GM03348 (cell line): ENCODE measurements around the gene SIGLEC11.
"Not testable (repeated sequence)": the region's sequence is repeated elsewhere in the genome, so short reads cannot be mapped to it uniquely, and the experiment has no call there.

Source experiments
- DNase-seq: peaks from one replicate; pipeline ENCODE4 v3.0.0; 2012; ENCODE audit warnings: low spot score

The SIGLEC11 gene

DNA sequence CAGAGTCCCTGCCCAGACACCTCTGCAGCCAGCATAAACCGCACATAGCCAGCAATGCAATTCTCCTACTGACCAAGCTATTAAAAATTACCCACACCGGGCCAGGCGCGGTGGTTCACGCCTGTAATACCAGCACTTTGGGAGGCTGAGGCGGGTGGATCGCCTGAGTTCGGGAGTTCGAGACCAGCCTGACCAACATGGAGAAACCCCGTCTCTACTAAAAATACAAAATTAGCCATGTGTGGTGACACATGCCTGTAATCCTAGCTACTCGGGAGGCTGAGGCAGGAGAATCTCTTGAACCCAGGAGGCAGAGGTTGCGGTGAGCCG lies 36.1 kb downstream of the SIGLEC11 start:
- DNase-seq, result not testable (repeated sequence)

DNA sequence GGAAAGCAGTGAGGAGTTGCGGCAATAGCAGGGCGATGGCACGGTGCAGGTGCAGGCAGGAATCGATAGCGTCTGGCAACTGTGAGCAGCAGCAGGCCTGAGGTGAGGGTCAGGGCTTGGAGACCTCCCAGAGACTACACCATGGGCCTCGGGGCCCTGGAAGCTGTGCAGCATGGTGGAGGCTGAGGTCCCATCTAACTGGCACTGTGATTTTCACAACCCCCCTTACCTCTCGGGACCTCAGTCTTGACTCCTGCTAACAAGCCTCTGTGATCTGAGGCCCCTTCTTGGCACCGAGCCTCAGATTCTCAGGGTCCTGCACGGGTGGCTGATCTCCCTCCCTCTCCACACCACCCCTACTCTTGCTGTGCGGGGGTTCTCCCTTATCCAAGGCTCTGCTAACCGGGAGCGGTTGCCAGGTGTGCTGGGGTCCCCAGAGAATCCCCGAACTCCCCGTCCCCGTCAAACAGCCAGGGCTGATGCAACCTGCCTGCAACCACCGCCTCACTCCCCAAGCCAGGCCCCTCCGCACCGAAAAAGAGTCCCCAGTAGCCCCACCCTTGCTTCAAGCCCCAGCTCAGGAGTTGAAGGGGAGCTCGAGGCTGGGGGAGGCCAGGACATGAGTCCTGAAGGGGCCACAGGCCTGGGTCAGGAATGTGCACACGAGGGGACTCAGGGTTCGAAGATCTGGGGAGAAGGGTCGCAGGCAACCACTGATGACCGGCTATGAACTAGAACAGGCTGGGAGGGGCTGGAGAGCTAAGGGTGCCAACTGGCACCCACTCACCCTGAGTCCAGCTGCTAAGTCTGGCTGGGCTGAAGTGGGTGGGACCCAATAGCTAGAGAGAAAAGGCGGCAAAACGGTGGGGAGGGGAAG lies 36.7 kb downstream of the SIGLEC11 start:
- peak; percentile 33 for DNase-seq

DNA sequence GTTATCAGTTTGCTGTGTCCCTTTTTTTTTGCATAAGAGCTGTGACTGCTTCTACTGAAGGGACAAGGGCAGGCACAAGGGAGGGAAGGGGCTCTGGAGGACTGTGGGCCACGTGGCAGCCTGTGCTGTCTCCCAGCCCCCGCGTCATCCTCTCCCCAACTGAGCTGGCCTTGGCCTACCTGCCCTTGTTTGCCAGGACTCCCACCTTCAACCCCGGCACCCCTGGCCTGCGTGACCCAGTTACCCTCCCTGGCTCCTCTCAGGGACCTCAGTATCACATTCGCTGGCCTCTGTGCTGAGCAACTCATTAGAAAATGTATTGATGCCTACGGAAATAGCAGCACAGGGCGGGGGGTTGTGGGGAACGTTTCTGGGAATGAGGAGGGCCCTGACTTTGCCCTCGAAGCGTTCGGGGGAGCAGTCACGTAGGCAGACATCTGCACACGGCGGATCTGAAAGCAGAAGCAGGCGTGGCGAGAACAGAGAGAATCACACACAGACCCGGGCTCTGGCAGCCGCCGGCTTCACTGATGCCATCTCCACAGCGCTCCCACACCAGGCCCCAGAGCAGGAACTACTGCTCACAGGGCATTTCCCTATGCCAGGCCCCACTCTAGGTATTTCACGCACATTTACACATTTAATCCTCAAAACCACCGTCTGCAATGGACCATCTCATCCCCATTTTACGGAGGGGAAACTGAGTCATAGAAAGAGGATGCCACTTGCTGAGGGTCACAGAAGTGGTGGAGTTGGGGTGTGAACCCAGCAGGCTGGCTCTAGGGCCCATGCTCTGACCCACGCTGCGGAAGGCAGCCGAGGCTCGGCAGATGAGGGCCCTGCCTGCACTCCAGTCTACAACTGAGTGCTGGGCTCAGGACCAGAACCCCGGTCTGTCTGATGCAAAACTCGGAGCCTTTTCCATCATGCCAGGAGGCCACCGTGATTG lies 37.6 kb downstream of the SIGLEC11 start:
- no peak for DNase-seq

DNA sequence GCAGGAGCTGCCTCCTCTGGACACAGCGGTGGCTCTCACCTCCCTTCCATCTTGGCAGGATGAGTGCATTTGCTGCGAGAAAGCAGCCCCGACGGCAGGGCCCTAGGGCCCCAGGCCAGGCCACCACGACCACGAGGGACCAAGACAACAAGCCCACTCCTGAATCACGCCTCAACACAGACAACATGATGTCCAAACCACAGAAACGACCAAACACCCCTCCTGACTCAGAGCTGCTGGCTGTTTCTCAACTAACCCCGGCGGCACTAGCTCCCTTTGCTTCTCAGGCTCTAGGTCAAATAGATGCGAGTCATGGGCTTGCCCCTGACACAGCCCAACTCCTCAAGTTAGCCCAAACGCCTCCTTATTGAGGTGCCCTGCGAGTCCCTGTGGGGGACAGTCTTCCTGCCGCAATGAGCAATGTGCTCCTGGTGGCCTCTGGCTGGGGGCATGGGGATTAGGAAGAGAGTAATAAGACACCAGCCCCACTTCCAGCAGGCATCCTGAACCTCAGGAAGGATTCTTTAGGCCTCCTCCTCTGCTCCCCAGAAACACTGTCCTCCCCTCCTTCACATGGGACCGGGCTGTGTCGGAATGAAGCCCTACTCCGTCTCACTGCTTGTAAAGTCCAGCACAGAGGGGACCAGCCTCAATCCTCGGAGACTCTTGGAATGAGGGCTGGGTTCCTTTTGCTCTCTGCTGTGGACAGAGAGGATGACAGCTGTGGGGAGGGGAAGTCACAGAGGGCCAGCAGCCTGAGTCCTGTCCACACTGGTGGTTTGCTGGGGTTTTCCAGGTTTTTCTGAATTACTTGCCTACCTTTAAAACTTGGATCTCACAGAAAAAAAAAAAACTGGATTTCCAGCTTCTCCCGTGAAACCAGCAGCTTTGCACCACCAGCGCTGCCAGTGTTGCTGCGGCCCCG lies 38.8 kb downstream of the SIGLEC11 start:
- DNase-seq, result peak; percentile 79

DNA sequence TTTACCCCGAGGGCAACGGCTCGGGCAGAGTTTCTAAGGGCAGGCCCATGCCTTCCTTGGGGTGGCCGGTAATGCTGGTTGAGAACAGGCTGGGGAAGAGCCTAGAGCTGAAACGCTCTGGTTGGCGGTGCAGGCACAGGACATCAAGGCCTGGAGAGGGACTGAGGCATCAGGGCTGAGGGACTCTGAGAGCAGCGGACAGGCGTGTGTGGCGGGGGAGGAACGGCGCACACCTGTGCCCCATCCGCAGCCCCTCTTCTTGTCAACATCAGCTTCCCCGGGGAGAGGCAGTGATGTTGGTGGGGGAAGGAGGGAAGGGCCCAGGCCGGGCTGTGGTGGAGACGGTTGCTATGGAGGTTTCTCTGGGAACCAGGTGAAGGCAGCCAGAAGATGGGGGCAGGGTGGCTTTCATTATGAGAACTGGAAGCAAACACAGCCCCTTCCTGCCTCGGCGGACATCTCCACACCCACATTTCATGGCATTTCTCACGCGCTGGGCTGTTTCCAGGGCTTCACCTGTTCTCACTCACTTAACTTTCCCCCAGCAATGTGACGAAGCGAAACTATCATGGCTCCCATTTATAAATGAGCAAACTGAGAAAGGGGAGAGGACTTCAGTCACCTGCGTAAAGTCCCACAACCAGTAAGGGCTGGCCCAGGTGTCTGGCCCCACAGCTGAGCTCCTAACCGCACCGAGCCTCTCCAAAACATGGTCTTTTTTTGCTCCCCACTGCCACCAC lies 40.2 kb downstream of the SIGLEC11 start:
- no peak for DNase-seq

DNA sequence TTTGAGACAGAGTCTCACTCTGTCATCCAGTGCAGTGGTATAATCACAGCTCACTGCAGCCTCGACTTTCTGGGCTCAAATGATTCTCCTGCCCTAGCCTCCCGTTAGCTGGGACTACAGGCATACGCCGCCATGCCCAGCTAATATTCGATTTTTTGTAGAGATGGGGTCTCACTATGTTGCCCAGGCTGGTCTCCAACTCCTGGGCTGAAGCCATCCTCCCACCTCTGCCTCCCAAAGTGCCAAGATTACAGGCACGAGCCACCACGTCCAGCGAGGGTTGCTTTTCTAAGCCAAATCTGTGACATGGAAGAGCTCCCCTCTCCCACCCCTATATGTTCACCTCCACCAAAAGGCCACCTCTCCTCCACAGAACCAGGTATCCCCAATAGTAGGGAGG lies 42.9 kb downstream of the SIGLEC11 start:
- DNase-seq, result no peak

DNA sequence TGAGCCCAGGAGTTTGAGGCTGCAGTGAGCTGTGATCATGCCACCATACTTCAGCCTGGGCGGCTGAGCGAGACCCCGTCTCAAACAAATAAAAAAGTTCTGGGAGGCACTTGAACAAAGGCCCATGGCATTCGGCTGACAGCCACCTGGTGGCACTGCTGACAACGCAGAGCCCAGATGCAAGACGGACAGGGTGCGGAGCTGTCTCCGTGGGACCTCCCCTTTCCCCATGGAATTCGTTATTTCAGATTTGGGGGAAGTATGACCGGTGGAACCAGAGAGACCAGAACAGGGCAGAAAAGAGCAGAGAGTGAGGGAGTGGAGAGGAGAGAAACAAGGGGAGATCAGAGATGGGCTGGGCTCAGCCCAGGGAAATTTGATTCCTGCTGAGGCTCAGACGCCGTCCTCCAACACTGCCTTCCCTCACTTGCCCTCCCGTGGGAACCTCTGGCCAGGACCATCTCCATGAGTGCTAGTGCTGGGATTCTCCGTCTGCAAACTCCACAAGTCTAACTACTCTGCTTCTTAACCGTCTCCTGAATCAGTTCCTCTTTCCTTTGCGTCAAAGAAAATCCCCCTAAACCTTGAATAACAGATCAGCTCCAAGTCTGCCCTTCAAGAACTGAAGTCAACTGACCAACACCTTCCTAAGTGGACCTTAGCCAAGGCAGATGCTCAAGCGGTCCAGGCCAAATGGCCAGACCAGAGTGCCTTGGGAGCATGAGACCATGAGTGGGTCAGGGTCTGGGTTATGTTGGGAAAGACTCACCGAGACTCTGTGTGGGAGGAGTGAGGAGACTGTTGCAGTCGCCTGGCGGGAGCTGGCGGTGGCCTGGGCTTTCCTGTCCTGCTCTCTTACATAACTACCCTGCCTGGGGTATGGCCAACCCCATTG lies 43.9 kb downstream of the SIGLEC11 start:
- DNase-seq, result no peak

DNA sequence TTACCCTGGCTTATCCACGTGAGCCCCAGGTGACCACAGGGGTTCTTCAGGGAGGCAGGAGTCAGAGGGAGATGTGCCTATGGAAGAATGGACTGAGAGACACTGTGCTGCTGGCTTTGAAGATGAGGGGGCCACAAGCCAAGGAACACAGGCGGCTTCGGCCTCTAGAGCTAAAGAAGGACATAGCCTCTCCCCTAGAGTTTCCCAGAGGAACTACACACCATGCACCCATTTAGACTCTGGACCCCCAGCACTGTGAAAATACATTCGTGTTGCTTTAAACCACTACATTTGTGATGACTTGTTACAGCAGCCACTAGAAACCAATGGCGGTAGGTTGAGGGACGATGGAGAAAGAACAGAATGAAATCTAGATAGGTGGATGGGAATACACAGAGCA lies 45.7 kb downstream of the SIGLEC11 start:
- no peak for DNase-seq

DNA sequence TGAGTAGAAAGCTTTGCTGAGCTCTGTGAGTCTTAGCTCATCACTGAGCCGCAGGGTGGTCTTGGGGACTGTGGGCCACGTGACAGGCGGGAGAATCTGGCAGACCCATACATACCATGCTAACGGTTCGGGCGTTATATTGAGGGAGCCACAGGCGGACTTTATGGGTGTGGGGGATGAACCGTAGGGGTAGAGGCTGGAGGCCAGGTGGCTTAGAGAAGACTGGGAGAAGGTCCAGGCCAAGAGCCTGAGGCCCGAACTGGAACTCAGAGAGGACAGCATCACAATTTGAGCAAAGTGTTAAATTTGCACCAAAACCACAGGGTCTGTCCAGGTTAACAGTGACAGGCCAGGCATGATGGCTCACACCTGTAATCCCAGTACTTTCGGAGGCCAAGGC lies 47.3 kb downstream of the SIGLEC11 start:
- DNase-seq, result no peak

DNA sequence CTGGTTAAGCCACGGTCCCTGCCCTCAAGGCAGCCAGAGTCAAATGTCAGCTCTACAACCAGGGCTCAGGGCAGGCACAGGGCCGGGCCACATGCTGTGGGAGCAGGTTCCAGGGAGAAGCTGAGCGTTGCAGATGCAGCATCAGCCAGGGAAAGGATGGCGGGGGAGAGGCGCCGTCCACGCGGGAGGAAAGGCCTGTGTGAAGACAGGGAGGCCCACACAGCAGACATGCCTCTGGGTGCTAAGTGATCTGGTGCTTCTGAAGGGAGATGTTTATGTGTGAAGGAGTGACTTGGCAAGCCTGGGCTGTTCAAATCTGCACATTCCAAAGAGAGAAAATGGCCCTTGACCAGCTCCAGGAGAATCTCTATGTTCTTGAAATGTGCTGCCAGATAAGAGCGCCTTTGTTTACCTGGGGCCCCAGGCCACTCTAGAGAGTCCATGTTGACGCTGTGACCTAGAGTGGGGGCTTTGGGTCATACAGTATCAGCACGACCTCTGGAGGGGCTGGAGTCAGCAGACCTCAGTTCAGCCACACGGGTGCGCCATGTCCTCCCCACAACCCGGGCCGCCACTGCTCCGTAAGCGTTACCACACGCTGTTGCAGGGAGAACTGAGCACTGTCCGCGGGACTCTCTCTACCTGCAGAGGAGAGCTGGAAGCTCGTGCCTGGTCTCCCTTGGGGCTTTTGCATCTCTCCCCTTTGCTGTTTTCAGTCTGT lies 47.8 kb downstream of the SIGLEC11 start:
- no peak for DNase-seq

DNA sequence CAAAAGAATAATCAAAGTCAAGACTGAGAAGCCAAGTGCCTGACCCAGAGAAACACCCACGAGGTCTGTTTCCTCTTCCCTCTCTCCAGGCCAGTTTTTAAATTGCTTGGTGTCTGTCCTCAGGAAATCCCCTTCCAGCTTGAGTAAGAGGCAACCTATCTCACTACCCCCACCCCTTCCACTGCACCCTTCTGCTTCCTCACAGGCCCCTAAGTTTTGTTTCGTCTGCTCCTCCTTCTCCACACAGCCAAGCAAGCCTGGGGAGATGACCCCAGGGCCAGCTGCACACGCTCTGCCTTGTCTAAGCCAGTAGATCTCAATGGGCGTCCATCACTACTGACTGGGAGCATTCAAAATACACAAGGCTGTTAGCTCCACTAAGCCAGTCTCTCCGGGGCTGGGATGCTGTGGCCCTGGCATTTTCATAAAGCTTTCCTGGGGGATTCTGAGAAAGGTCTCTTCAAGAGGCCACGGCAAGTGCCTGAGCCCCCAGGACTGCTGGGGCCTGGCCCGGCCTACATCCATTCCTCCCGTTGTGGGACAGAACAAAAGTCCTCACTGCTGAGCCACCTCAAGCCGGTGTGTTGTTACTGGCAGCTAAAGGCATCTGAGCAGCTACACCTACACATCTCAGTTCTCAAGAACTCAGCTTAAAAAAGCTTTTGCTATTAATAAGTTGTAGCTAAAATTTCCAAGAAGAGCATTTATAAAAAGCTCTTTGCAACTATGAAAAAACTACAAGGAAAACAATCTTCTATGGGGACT lies 49.4 kb downstream of the SIGLEC11 start:
- DNase-seq, result no peak

DNA sequence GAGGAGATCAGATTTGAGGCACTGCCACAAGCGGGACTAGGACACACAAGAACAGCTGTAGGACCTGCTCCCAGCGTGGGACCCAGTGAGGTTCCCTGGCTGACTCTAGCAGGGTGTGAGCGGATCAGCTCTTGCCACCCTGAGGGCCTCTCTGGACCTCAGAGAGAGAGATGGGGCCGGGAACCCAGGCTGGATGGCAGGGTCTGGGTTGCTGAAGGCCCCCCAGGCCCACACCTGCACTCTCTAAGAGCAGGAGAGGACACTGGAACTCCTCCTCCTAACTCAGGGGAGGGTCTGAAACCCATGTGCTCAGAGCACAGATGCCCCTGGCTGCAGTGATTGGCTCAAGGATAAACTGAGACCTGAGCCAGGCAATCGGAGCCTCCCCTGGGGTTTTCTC lies 50.8 kb downstream of the SIGLEC11 start:
- no peak for DNase-seq

DNA sequence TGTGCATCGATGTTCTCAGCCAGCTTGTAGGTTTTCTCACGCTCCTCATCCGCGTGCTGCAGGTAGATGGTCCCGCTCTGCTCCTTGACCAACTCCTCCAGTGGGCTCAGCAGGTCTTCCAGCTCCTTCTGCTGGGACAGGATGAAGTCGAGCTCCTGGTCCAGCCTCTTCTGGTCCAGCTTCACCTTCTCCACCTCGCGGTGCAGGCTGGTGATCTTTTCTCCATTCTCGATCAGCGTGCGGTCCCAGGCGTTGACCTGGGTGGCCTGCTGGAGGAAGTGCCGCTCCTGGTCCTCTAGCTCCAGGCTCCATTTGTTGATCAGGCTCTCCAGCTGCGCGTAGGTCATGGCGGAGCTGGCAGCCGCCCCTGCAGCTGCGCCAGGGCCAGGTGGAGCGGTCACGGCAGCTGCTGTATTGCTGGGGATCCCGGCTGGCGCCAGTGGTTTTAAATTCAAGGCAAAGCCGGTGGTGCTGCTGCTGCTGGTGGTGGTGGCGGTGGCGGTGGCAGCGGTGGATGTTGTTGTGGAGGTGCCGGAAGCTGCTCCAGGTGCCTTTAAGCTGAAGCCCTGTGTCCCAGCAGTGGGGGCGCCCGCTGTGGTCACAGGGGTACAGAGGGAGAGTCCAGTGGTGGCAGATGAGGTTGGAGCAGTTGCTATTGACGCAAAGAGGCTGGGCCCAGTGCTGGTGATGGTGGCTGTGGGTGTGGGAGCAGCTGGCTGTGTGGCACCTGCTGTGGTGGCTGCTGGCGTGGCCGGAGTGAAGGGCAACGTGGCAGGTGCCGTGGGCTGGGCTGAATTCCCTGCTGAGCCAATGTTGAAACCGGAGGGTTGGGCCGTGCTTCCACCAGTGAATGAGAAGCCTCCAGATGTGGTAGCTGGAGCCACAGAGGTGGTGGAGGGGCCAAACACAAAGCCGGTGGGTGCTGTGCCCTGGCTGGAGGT lies 52.2 kb downstream of the SIGLEC11 start:
- no peak for DNase-seq

DNA sequence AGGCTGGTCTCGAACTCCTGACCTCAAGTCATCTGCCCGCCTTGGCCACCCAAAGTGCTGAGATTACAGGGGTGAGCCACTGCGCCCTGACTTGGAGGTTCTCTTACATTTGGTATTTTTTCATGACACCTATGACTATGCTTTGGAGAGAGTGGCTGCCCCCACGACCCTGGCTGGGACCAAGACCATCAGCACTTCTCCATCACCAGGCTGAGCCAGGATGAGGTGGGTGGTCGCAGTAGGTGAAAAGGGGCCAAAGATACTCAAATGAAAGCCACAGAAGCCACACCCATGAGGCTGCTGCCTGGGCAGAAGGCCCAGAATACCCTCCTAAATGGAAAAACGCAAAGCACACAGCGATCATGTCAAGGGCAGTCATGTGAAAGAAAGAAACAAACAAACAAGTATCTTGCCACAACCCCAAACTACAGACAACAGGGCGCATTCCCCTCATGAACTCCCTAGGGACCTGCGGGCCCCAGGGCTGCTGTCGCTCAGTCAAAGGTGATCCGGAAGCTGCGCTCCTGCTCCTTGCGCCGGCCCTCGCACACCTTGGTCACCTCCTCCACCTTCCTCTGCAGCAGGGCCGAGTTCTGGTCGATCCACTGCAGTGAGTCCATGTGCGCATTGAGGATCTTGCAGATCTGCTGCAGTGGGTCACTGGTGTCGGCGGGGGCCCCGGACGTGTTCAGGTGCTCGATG lies 53.1 kb downstream of the SIGLEC11 start:
- no peak for DNase-seq

DNA sequence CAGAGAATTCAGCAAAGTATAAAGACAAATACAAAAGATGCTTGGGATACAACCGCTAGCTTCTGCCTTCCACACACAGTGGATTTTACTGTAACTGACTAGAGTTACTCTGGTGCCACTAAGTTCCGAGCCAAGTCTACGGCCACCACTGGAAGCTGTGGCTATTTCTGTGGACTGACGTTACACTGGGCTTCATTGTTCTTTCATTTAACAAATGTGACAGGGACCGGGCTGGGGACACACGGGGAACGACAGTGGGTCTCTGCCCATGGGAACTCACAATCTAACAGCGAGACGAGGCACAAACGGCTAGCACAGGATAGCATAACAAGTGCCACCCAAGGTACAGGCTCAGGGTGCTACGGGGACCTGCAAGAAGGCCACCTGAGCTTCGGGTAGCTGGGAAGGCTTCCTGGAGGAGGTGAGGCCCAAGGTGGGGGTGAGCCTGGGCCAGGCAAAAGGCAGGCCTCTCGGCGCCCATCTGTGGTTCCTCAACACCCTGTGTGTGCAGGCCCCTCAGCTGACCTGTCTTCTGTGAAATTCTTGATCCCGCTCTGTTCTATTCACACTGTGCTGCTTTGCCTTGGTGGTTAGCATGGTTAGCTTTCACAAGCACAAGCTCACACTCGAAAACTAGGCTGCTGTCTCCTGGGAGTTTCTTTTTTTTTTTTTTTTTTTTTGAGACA lies 54.0 kb downstream of the SIGLEC11 start:
- DNase-seq, result no peak

DNA sequence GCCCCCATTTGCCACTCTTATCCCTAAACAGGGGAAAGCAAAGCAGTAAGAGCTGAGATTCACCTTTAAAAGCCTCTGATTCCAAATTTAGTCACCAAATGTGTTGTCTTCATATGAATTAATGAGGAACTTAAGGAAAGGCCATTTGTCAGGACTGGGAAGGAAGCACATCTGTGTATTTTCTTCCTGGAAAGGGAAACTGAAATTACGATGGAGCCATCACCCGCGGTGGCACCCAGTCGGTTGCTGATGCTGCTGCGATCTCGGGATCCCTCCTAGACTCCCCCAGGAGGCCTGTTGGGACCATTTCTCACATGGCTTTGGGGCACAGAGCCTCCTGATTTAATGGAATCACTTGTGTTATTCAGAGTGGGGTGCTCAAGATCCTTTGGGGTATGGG lies 56.8 kb downstream of the SIGLEC11 start:
- no peak for DNase-seq
